SH-SY5Y (cell line): ENCODE data around the gene DLG1.
A peak's percentile ranks its signal among the peaks of the same experiment; 100 is the strongest.

ENCODE experiments used
- GATA2 ChIP-seq: IDR thresholded peaks from 2 replicates; pipeline ENCODE4 v1.6.1; 2011; ENCODE audit warnings: mild to moderate bottlenecking, low read depth, low read length
- GATA3 ChIP-seq: IDR thresholded peaks from 2 replicates; pipeline ENCODE4 v1.6.1; 2011; ENCODE audit warnings: low read depth, mild to moderate bottlenecking, low read length, moderate library complexity

GRCh38 chr3:197186887-197187588, 111.4 kb downstream of the DLG1 start:
- TF ChIP-seq GATA2 = no peak
- TF ChIP-seq GATA3 = 0 out of 2 replicates have a peak, but pooled peaks have one; percentile 26
